ENCODE data around the gene SLC40A1.

Gene SLC40A1

GRCh38 chr2:189613650-189614420, 33.2 kb upstream of the SLC40A1 start:
- no peak for DNase-seq
- Mint-ChIP-seq H3K27me3 (ENCODE audit: low read depth, poor library complexity) (peaks cover 3% of the 10 kb centered on the region), H3K9me3 (no peaks in the 10 kb centered on the region), H3K4me1 (peaks cover 20% of the 10 kb centered on the region), H3K27ac (no peak overlapping the region), H3K4me3 (no peak overlapping the region), H3K36me3 (ENCODE audit: low read depth) (no peaks in the 10 kb centered on the region)
- TF ChIP-seq CTCF (IDR thresholded peaks at IDR 0.05): no peak

- no peaks in the 10 kb centered on the region for H3K9me3 Mint-ChIP-seq
- no peak overlapping the region for H3K4me3 Mint-ChIP-seq
- DNase-seq: no peak
- no peak overlapping the region for H3K27ac Mint-ChIP-seq
- H3K4me1 Mint-ChIP-seq: peaks cover 22% of the 10 kb centered on the region
- no peak for TF ChIP-seq CTCF (IDR thresholded peaks at IDR 0.05)
- no peaks in the 10 kb centered on the region for H3K36me3 Mint-ChIP-seq (ENCODE audit: low read depth)
- H3K27me3 Mint-ChIP-seq (ENCODE audit: low read depth, poor library complexity): peaks cover 3% of the 10 kb centered on the region
These were observed 32.6 kb upstream of the SLC40A1 start for GRCh38 chr2:189613077-189613636.

- Mint-ChIP-seq H3K4me1 (peaks cover 18% of the 10 kb centered on the region), H3K27ac (no peak overlapping the region), H3K4me3 (no peak overlapping the region), H3K9me3 (no peaks in the 10 kb centered on the region), H3K27me3 (ENCODE audit: low read depth, poor library complexity) (peaks cover 3% of the 10 kb centered on the region), H3K36me3 (ENCODE audit: low read depth) (no peaks in the 10 kb centered on the region)
- no peak for TF ChIP-seq CTCF (IDR thresholded peaks at IDR 0.05)
- no peak for DNase-seq
These were observed 30.1 kb upstream of the SLC40A1 start for GRCh38 chr2:189610700-189611099.

GRCh38 chr2:189609853-189610252, 29.3 kb upstream of the SLC40A1 start:
- Mint-ChIP-seq H3K4me1 (peaks cover 18% of the 10 kb centered on the region), H3K36me3 (ENCODE audit: low read depth) (no peaks in the 10 kb centered on the region), H3K27ac (no peak overlapping the region), H3K9me3 (no peaks in the 10 kb centered on the region), H3K27me3 (ENCODE audit: low read depth, poor library complexity) (peaks cover 3% of the 10 kb centered on the region), H3K4me3 (no peak overlapping the region)
- no peak for TF ChIP-seq CTCF (IDR thresholded peaks at IDR 0.05)
- no peak for DNase-seq

DNA sequence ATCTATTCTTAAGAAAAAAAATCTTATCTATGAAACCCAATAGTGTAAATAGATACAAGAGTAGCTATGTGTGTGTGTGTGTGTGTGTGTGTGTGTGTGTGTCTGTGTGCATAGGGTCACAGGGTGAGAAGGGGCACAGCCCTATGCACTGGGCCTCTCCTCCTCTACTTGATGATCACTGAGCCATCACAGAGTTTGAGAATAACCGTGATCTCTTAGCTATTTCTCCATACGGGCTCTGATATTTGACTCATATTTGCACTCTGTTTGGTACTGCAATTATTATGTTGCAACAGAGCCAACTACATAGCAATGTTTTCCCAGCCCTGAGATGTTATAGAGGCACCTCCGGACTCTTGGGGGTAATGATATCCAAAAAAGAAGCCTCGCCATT, 28.8 kb upstream of the SLC40A1 start:
- Mint-ChIP-seq H3K9me3 (no peaks in the 10 kb centered on the region), H3K27me3 (ENCODE audit: low read depth, poor library complexity) (peaks cover under 1% of the 10 kb centered on the region), H3K27ac (no peak overlapping the region), H3K4me1 (peaks cover 13% of the 10 kb centered on the region), H3K36me3 (ENCODE audit: low read depth) (no peaks in the 10 kb centered on the region), H3K4me3 (no peak overlapping the region)
- DNase-seq: no peak
- TF ChIP-seq CTCF (IDR thresholded peaks at IDR 0.05): no peak

Measured in nephron progenitor cell (in vitro differentiated cells).